ENCODE results near the gene C19orf18.
"Not testable (repeated sequence)": the region's sequence is repeated elsewhere in the genome, so short reads cannot be mapped to it uniquely, and the experiment has no call there.

Gene C19orf18

GRCh38 chr19:57974434-57974833 lies at the start of gene C19orf18:
Gene C19orf18 (minus strand): TSS chr19:57974534. CDS start chr19:57974432, 102 bp downstream.
- no peak within 1 kb of the TSS for H3K4me3 Mint-ChIP-seq
- H3K36me3 Mint-ChIP-seq (ENCODE audit: insufficient read depth), result no peaks in the 10 kb centered on the region
- H3K27ac Mint-ChIP-seq (ENCODE audit: low read depth), result no peak within 1 kb of the TSS
- H3K9me3 Mint-ChIP-seq, result peaks cover 39% of the 10 kb centered on the region
- H3K27me3 Mint-ChIP-seq, result no peaks in the 10 kb centered on the region
- no peaks in the 10 kb centered on the region for H3K4me1 Mint-ChIP-seq
- DNase-seq (ENCODE audit: low spot score in 2 of 2) (no peak), ATAC-seq (replicated peaks; ENCODE audit: extremely low read depth, poor library complexity, severe bottlenecking) (no peak)

DNA sequence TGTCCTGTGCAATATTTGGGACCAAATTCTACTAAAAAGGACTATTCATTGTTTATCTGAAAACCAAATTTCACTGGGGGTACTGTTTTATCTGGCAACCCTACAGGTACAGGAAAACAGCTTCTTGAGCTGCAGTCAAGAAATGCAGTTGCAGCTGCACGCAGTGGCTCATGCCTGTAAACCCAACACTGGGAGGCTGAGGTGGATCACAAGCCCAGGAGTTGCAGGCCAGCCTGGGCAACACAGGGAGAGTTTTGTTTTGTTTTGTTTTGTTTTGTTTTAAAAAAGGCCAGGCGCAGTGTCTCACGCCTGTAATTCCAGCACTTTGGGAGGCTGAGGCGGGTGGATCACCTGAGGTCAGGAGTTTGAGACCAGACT lies 47.9 kb upstream of the C19orf18 start:
- ATAC-seq (replicated peaks; ENCODE audit: extremely low read depth, poor library complexity, severe bottlenecking), result no peak

DNA sequence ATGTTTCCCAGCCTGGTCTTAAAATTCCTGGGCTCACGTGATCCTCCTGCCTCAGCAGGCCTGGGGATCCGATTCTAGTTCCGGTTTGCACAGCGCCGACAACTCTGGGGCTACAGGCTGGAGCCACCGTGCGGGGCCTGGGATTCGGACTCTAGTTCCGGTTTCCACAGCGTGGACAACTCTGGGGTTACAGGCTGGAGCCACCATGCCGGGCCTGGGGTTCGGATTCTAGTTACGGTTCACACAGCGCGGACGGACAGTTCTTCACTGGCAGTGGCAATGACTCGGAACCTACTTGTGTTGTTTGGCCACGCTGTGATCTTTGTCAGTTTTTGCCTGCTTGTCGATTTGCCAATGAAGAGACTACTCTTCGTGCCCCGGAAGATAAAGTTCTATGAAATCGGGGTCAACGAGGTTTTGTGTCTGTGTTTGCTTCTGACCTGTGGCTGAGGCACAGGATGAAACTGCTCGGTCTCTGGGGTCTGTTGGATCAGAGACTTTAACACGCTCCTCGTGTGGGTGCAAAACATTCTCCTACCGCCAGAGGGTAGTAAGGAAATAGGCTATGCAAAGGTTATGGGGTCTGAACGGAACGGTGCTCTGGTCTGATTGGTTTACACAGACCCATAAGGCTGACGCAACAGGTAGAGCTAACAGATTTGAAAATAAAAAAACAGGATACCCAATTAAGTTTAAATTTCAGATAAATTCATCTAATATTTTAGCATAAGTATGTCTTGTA lies 47.4 kb upstream of the C19orf18 start:
- DNase-seq (ENCODE audit: low spot score in 2 of 2), result no peak

More for the DNA sequence above, 47.9 kb upstream of the C19orf18 start:
- Mint-ChIP-seq H3K36me3 (ENCODE audit: insufficient read depth) (no peaks in the 10 kb centered on the region), H3K9me3 (peaks cover 17% of the 10 kb centered on the region), H3K27me3 (no peaks in the 10 kb centered on the region), H3K27ac (ENCODE audit: low read depth) (no peak overlapping the region), H3K4me3 (no peak overlapping the region), H3K4me1 (no peaks in the 10 kb centered on the region)
- DNase-seq (ENCODE audit: low spot score in 2 of 2), result no peak

DNA sequence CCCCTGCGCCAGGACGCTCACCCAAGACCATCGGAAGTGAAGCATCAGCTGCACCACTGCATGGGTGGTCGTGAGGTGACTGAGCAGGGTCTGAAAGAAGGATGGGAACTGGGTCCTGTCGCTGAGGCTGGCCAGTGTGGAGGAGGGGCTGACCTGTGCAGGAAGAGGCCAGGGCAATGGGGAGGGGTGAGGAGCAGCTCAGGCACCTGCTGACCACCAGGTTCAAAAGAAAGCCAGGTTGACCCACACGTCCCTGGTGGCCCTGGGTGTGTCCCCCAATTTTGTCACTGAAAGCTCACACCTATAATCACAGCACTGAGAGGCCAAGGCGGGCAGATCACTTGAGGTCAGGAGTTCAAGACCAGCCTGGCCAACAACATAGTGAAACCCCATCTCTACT lies 45.8 kb upstream of the C19orf18 start:
- Mint-ChIP-seq H3K9me3 (peaks cover 12% of the 10 kb centered on the region), H3K27ac (ENCODE audit: low read depth) (no peak overlapping the region), H3K4me1 (no peaks in the 10 kb centered on the region), H3K27me3 (peaks cover 6% of the 10 kb centered on the region), H3K4me3 (no peak overlapping the region), H3K36me3 (ENCODE audit: insufficient read depth) (no peaks in the 10 kb centered on the region)
- DNase-seq (ENCODE audit: low spot score in 2 of 2), result no peak
- no peak for ATAC-seq (replicated peaks; ENCODE audit: extremely low read depth, poor library complexity, severe bottlenecking)

More for the DNA sequence above, 47.4 kb upstream of the C19orf18 start:
- no peak overlapping the region for H3K4me3 Mint-ChIP-seq
- H3K4me1 Mint-ChIP-seq, result no peaks in the 10 kb centered on the region
- no peak overlapping the region for H3K27ac Mint-ChIP-seq (ENCODE audit: low read depth)
- no peak for ATAC-seq (replicated peaks; ENCODE audit: extremely low read depth, poor library complexity, severe bottlenecking)
- no peaks in the 10 kb centered on the region for H3K36me3 Mint-ChIP-seq (ENCODE audit: insufficient read depth)
- H3K27me3 Mint-ChIP-seq, result no peaks in the 10 kb centered on the region
- peaks cover 15% of the 10 kb centered on the region for H3K9me3 Mint-ChIP-seq

GRCh38 chr19:58014141-58014540 lies 39.8 kb upstream of the C19orf18 start:
- no peak overlapping the region for H3K4me3 Mint-ChIP-seq
- H3K4me1 Mint-ChIP-seq, result no peaks in the 10 kb centered on the region
- peaks cover 3% of the 10 kb centered on the region for H3K36me3 Mint-ChIP-seq (ENCODE audit: insufficient read depth)
- DNase-seq (ENCODE audit: low spot score in 2 of 2) (no peak), ATAC-seq (replicated peaks; ENCODE audit: extremely low read depth, poor library complexity, severe bottlenecking) (no peak)
- H3K9me3 Mint-ChIP-seq, result peaks cover 17% of the 10 kb centered on the region
- no peak overlapping the region for H3K27ac Mint-ChIP-seq (ENCODE audit: low read depth)
- H3K27me3 Mint-ChIP-seq, result peaks cover 6% of the 10 kb centered on the region

- Mint-ChIP-seq H3K4me1 (no peaks in the 10 kb centered on the region), H3K36me3 (ENCODE audit: insufficient read depth) (peaks cover 3% of the 10 kb centered on the region), H3K27ac (ENCODE audit: low read depth) (no peak overlapping the region), H3K27me3 (no peaks in the 10 kb centered on the region), H3K9me3 (peaks cover 33% of the 10 kb centered on the region), H3K4me3 (no peak overlapping the region)
- ATAC-seq (replicated peaks; ENCODE audit: extremely low read depth, poor library complexity, severe bottlenecking) (no peak), DNase-seq (ENCODE audit: low spot score in 2 of 2) (no peak)
Measured at GRCh38 chr19:58010507-58010906, 36.2 kb upstream of the C19orf18 start.

- peaks cover 1% of the 10 kb centered on the region for H3K4me1 Mint-ChIP-seq
- peaks cover 35% of the 10 kb centered on the region for H3K9me3 Mint-ChIP-seq
- H3K36me3 Mint-ChIP-seq (ENCODE audit: insufficient read depth), result peaks cover 3% of the 10 kb centered on the region
- no peak overlapping the region for H3K27ac Mint-ChIP-seq (ENCODE audit: low read depth)
- no peak for ATAC-seq (replicated peaks; ENCODE audit: extremely low read depth, poor library complexity, severe bottlenecking)
- no peaks in the 10 kb centered on the region for H3K27me3 Mint-ChIP-seq
- H3K4me3 Mint-ChIP-seq, result no peak overlapping the region
- peak; percentile 15 to 20 for DNase-seq (ENCODE audit: low spot score in 2 of 2)
Measured at GRCh38 chr19:58009666-58010301, 35.5 kb upstream of the C19orf18 start.

DNA sequence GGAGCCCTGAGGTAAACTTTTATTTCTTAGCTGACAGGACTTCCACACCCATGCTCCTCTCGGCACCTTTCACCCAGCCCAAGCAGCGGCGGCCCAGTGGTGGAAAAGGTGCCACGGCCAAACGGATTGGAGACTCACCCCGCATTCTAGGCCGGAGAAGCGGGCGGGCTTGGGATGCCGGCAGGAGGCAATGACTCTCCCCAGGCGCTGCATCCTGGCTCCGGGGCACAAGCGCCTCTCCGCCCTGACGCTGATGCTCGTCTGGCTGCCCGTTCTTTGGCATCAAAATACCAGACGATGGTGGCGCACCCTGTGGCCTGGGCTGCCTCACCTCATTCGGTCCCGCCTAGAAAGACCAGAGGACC lies 34.9 kb upstream of the C19orf18 start:
- no peak overlapping the region for H3K27ac Mint-ChIP-seq (ENCODE audit: low read depth)
- H3K27me3 Mint-ChIP-seq, result no peaks in the 10 kb centered on the region
- DNase-seq (ENCODE audit: low spot score in 2 of 2) (no peak), ATAC-seq (replicated peaks; ENCODE audit: extremely low read depth, poor library complexity, severe bottlenecking) (no peak)
- peaks cover 8% of the 10 kb centered on the region for H3K36me3 Mint-ChIP-seq (ENCODE audit: insufficient read depth)
- H3K4me3 Mint-ChIP-seq, result no peak overlapping the region
- peaks cover 40% of the 10 kb centered on the region for H3K9me3 Mint-ChIP-seq
- peaks cover 6% of the 10 kb centered on the region for H3K4me1 Mint-ChIP-seq

DNA sequence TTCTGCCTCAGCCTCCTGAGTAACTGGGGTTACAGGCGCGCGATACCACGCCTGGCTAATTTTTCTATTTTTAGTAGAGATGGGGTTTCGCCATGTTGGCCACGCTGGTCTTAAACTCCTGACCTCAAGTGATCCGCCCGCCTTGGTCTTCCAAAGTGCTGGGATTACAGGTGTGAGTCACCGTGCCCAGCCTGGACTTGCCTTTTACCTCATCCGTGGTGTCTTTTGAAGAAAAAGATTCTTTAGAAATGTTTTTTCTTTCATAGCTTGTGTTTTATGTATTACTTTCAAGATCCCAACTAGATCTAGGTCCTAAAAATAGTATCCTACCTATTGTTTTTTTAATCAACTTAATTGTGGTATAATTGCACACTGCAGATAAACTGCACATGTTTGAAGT lies 34.5 kb upstream of the C19orf18 start:
- Mint-ChIP-seq H3K36me3 (ENCODE audit: insufficient read depth) (peaks cover 12% of the 10 kb centered on the region), H3K9me3 (peaks cover 44% of the 10 kb centered on the region), H3K4me1 (peaks cover 10% of the 10 kb centered on the region)
- H3K27me3 Mint-ChIP-seq; H3K4me3 Mint-ChIP-seq; DNase-seq (ENCODE audit: low spot score in 2 of 2); ATAC-seq (replicated peaks; ENCODE audit: extremely low read depth, poor library complexity, severe bottlenecking); H3K27ac Mint-ChIP-seq (ENCODE audit: low read depth): not testable (repeated sequence)

- H3K27ac Mint-ChIP-seq (ENCODE audit: low read depth), result no peak overlapping the region
- H3K4me1 Mint-ChIP-seq, result peaks cover 13% of the 10 kb centered on the region
- ATAC-seq (replicated peaks; ENCODE audit: extremely low read depth, poor library complexity, severe bottlenecking) (no peak), DNase-seq (ENCODE audit: low spot score in 2 of 2) (no peak)
- no peaks in the 10 kb centered on the region for H3K27me3 Mint-ChIP-seq
- no peak overlapping the region for H3K4me3 Mint-ChIP-seq
- H3K36me3 Mint-ChIP-seq (ENCODE audit: insufficient read depth), result peaks cover 16% of the 10 kb centered on the region
- H3K9me3 Mint-ChIP-seq, result peaks cover 35% of the 10 kb centered on the region
Measured at GRCh38 chr19:58007285-58007684, 33.0 kb upstream of the C19orf18 start.

DNA sequence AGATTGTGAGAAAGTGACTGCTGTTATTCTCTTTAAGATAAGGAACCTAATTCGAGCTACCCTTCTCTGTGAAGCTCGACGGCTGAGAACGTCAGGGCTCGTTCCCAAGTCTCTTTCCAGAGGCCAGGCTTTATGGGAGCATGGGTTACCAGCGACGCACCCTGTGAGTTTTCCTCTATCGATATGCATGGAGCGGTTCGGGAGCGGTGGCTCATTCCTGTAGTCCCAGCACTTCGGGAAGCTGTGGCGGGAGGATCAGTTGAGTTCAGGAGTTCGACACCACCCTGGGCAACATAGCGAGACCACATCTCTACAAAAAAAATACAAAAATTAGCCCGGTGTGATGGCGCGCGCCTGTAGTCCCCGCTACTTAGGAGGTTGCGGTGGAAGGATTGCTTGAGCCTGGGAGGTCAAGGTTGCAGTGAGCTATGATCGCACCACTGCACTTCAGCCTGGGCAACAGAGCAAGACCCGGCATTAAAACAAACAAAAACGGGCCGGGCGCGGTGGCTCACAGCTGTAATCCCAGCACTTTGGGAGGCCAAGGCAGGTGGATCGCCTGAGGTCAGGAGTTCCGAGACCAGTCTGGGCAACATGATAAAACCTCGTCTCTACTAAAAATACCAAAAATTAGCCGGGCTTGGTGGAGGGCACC lies 29.0 kb upstream of the C19orf18 start:
- Mint-ChIP-seq H3K4me3 (peak overlapping the region; percentile 78), H3K36me3 (ENCODE audit: insufficient read depth) (peaks cover 27% of the 10 kb centered on the region), H3K27ac (ENCODE audit: low read depth) (peak overlapping the region; percentile 76), H3K27me3 (no peaks in the 10 kb centered on the region), H3K9me3 (peaks cover 34% of the 10 kb centered on the region), H3K4me1 (peaks cover 21% of the 10 kb centered on the region)
- ATAC-seq (replicated peaks; ENCODE audit: extremely low read depth, poor library complexity, severe bottlenecking), result no peak
- DNase-seq (ENCODE audit: low spot score in 2 of 2), result no peak

DNA sequence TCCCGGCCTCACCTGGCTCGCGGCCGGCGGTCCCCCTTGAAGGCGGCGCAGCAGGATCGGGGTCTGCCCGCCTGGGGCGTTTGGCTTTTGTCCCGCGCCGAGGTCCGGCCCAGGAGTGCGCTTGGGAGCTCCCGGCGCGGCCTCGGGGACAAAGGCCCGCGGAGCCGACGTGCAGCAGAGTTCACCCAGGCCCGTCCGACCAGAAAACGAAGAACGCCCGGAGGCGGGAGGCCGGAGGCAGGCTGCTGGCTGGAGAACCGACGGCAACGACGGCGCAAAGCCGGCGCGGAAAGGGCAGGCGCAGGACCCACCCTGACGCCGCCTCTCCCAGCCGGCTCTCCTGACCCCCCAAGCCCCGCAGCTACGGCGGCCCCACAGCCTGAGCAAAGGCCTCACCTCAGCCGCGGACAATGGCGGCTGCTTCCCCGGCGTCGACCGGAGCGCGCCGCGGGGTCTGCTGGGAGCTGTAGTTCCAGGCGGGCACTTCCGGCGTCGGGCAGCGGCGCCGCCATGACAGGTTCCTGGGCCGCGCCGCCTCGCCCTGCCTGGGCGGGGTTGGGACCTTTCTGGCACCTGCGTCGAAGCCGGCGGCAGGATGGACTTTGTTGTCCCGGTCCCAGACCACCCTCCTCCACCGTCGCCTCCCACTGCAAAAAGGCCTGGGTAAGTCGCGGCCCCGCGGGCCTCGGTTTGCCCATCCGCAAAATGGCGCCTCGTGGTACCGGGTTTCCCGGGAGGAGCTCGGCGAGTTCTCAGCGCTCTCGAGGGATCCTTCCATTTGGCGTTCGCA lies 28.2 kb upstream of the C19orf18 start, which contains the start of gene ZNF606:
Gene ZNF606 (minus strand): TSS at position 437 of the 790 bp plus-strand sequence. CDS start 1,501 bp downstream, outside the sequence.
- peak; percentile 74 to 75 for DNase-seq (ENCODE audit: low spot score in 2 of 2)
- Mint-ChIP-seq H3K36me3 (ENCODE audit: insufficient read depth) (peaks cover 27% of the 10 kb centered on the region), H3K4me1 (peaks cover 21% of the 10 kb centered on the region), H3K27ac (ENCODE audit: low read depth) (peak within 1 kb of the TSS; percentile 86), H3K4me3 (peak within 1 kb of the TSS; percentile 78), H3K9me3 (peaks cover 27% of the 10 kb centered on the region), H3K27me3 (no peaks in the 10 kb centered on the region)
- ATAC-seq (replicated peaks; ENCODE audit: extremely low read depth, poor library complexity, severe bottlenecking), result peak; percentile 99
